Loucy (cell line): ENCODE data around the gene GUCA2A.

ENCODE experiments used
- H2AFZ ChIP-seq: fragments of 200-600 bp; sonication (generic); 2 replicates; pipeline ENCODE4 v1.6.0; 2016; ENCODE audit warnings: antibody characterized with exemption, mild to moderate bottlenecking, low read length, moderate library complexity
- H3F3A ChIP-seq: fragments of 200-600 bp; 2 replicates; pipeline ENCODE4 v1.6.0; 2016; ENCODE audit warnings: antibody characterized with exemption, low read depth, mild to moderate bottlenecking
- H3K27me3 ChIP-seq: fragments of 200-600 bp; sonication (generic); 2 replicates; pipeline ENCODE4 v1.6.1; 2014; ENCODE audit warnings: low read length, mild to moderate bottlenecking; ENCODE audit not compliant: insufficient read depth, poor library complexity, severe bottlenecking
- H3K36me3 ChIP-seq: fragments of 200-600 bp; sonication (generic); 2 replicates; pipeline ENCODE4 v1.6.1; 2016; ENCODE audit warnings: low read length; ENCODE audit not compliant: insufficient read depth
- H3K4me1 ChIP-seq: fragments of 200-600 bp; sonication (generic); 2 replicates; pipeline ENCODE4 v1.5.1; 2014; ENCODE audit warnings: low read length, mild to moderate bottlenecking; ENCODE audit not compliant: insufficient read depth, poor library complexity, severe bottlenecking
- H3K4me2 ChIP-seq: fragments of 200-600 bp; sonication (generic); 2 replicates; pipeline ENCODE4 v1.6.0; 2014; ENCODE audit warnings: antibody characterized with exemption, low read length, low read depth, mild to moderate bottlenecking; ENCODE audit not compliant: poor library complexity, severe bottlenecking
- H3K4me3 ChIP-seq: fragments of 200-600 bp; sonication (generic); 2 replicates; pipeline ENCODE4 v1.5.1; 2014; ENCODE audit warnings: low read length, mild to moderate bottlenecking, mixed read lengths; ENCODE audit not compliant: poor library complexity, severe bottlenecking
- H3K79me2 ChIP-seq: fragments of 200-600 bp; sonication (generic); 2 replicates; pipeline ENCODE4 v1.6.1; 2014; ENCODE audit warnings: low read length; ENCODE audit not compliant: insufficient read depth
- H3K9ac ChIP-seq: fragments of 200-600 bp; sonication (generic); 2 replicates; pipeline ENCODE4 v1.6.0; 2014; ENCODE audit warnings: mild to moderate bottlenecking, low read depth, low read length, moderate library complexity; ENCODE audit not compliant: poor library complexity, severe bottlenecking
- H3K9me2 ChIP-seq: fragments of 200-600 bp; sonication (generic); replicated peaks from 2 replicates; pipeline ENCODE4 v1.6.1; 2016; ENCODE audit warnings: low read depth, low read length, mixed read lengths
- H3K9me3 ChIP-seq: fragments of 200-600 bp; sonication (generic); 2 replicates; pipeline ENCODE4 v1.6.1; 2014; ENCODE audit warnings: mild to moderate bottlenecking, antibody characterized with exemption, low read length, low read depth; ENCODE audit not compliant: insufficient read depth
- H4K20me1 ChIP-seq: fragments of 200-600 bp; sonication (generic); 2 replicates; pipeline ENCODE4 v1.6.0; 2014; ENCODE audit warnings: antibody characterized with exemption, low read length, mild to moderate bottlenecking; ENCODE audit not compliant: insufficient read depth, poor library complexity, severe bottlenecking
- CTCF ChIP-seq: fragments of 200-600 bp; sonication (generic); conservative IDR thresholded peaks from 2 replicates; pipeline ENCODE4 v1.5.1; 2014; ENCODE audit warnings: mild to moderate bottlenecking, antibody characterized with exemption, low read length
- EZH2phosphoT487 ChIP-seq: fragments of 200-600 bp; IDR thresholded peaks from 2 replicates; pipeline ENCODE4 v1.6.1; 2018; ENCODE audit warnings: antibody characterized with exemption, mild to moderate bottlenecking, moderate library complexity, borderline replicate concordance

The GUCA2A gene

GRCh38 chr1:42130061-42130660 is 34.4 kb downstream of the GUCA2A start:
- no peaks in the 10 kb centered on the region for H3F3A ChIP-seq
- H3K9me2 ChIP-seq: no peaks in the 10 kb centered on the region
- no peak overlapping the region for H3K9ac ChIP-seq
- no peak overlapping the region for H3K4me3 ChIP-seq
- TF ChIP-seq EZH2phosphoT487 (no peak), CTCF (no peak)
- no peaks in the 10 kb centered on the region for H3K36me3 ChIP-seq
- no peaks in the 10 kb centered on the region for H4K20me1 ChIP-seq
- H3K4me2 ChIP-seq: no peak overlapping the region
- H2AFZ ChIP-seq: no peak overlapping the region
- no peaks in the 10 kb centered on the region for H3K4me1 ChIP-seq
- H3K9me3 ChIP-seq: no peaks in the 10 kb centered on the region
- H3K27me3 ChIP-seq: peaks cover 10% of the 10 kb centered on the region
- no peaks in the 10 kb centered on the region for H3K79me2 ChIP-seq

- no peak overlapping the region for H3K4me2 ChIP-seq
- H3K9me3 ChIP-seq: no peaks in the 10 kb centered on the region
- H3K27me3 ChIP-seq: peaks cover 10% of the 10 kb centered on the region
- no peak overlapping the region for H3K9ac ChIP-seq
- H3K36me3 ChIP-seq: no peaks in the 10 kb centered on the region
- H2AFZ ChIP-seq: no peak overlapping the region
- H3K9me2 ChIP-seq: no peaks in the 10 kb centered on the region
- no peaks in the 10 kb centered on the region for H4K20me1 ChIP-seq
- no peaks in the 10 kb centered on the region for H3F3A ChIP-seq
- no peak overlapping the region for H3K4me3 ChIP-seq
- H3K4me1 ChIP-seq: no peaks in the 10 kb centered on the region
- H3K79me2 ChIP-seq: no peaks in the 10 kb centered on the region
- no peak for TF ChIP-seq EZH2phosphoT487
- TF ChIP-seq CTCF: no peak
These were observed 35.6 kb downstream of the GUCA2A start for GRCh38 chr1:42128964-42129363.

GRCh38 chr1:42128499-42128898 is 36.0 kb downstream of the GUCA2A start:
- H3K4me1 ChIP-seq: no peaks in the 10 kb centered on the region
- peaks cover 10% of the 10 kb centered on the region for H3K27me3 ChIP-seq
- H3K9ac ChIP-seq: no peak overlapping the region
- no peaks in the 10 kb centered on the region for H3K79me2 ChIP-seq
- TF ChIP-seq EZH2phosphoT487 (no peak), CTCF (no peak)
- no peaks in the 10 kb centered on the region for H3K9me2 ChIP-seq
- H4K20me1 ChIP-seq: no peaks in the 10 kb centered on the region
- H3K9me3 ChIP-seq: no peaks in the 10 kb centered on the region
- no peak overlapping the region for H2AFZ ChIP-seq
- no peaks in the 10 kb centered on the region for H3K36me3 ChIP-seq
- no peak overlapping the region for H3K4me2 ChIP-seq
- no peak overlapping the region for H3K4me3 ChIP-seq
- H3F3A ChIP-seq: no peaks in the 10 kb centered on the region
